SW 1271 (cell line): ENCODE results near the gene SYT9.

Source experiments
- DNase-seq, 2 experiments: peaks; one replicate each; lab custom pipeline; 2025; lab: John Stamatoyannopoulos, UW

The SYT9 gene

GRCh38 chr11:7251836-7252682 lies at the start of gene SYT9:
TSS of gene SYT9 (plus strand) at chr11:7251904. CDS start at chr11:7252187, 283 bp downstream.
- DNase-seq: no peak

GRCh38 chr11:7202412-7202811 lies 49.3 kb upstream of the SYT9 start:
- DNase-seq: no peak

DNA sequence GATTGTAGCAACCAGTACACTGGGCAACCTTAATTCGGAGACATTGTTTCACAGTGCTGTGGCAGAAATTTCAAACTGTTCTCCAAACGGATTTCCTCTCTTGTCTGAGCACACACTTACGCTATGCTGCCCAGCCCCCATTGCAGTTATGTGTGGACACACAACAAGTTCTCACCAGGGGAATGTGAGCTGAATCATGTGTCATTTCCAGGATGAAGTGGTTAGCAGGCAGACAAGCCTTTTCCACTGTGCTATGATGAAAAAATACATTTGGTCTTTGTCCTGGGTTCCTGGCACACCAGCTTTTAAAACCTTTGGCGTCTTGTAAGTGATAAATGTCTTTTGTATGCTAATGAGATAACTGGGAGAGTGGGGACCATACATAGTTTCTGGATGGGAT lies 46.9 kb upstream of the SYT9 start:
- no peak for DNase-seq

GRCh38 chr11:7208391-7208790 lies 43.3 kb upstream of the SYT9 start:
- DNase-seq: no peak

DNA sequence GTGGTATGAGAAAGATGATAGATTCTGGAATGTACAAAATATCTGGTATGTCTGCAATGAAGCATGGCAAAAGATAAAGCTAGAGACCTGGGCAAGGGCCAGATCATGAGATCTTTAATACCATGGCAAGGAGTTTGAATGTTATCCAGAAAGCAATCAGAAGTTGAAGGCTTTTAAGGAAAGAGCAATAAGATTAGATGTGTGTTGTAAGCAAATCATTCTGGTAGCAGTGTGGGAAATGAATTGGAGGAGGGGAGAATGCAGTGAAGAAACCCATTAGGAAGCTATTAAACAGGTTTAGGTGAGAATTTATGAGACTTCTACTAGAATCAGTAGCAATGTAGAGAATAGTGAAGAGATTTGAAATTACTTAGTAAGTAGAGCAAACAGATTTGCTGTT lies 32.2 kb upstream of the SYT9 start:
- DNase-seq: no peak

DNA sequence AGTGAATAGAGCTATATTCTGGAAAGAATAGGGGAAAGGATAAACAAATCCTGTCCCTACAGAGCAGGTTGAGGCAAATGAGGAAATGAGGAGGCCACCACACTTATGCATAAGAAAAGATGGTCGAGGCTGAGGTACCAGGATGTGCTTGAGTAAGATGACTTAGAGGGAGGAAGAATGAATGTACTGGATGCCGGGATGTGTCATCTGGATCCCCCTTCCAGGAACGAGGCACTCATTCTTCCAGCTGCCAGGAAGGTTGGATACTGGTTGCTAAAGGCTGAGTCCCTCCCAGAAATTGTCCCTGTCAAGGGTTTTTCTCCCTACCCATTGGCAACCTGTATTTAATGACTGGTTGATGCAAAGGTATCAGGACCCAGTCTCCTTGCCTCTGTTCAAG lies 31.1 kb upstream of the SYT9 start:
- DNase-seq: no peak

DNA sequence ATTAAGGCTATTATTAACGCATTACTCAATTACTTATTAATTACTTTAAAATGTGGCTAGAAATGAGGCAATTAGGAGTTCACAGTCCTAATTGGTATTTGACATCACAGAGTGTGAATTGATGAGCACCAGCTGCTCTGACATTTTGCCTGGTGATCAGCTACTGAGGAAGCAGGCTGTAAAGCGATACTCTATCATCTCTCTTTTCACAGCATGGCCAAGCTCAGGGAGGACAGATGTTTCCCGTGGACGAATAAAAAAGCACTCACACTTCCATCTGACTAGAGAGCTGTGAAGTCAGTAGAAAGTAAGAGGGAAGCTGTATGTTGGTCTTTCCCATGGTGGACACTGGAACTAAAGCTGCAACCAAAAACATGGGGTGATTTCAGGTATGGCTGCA lies 29.1 kb upstream of the SYT9 start:
- DNase-seq: no peak

GRCh38 chr11:7239877-7240276 lies 11.8 kb upstream of the SYT9 start:
- DNase-seq: no peak

- DNase-seq: no peak
Measured at GRCh38 chr11:7245341-7245740, 6.4 kb upstream of the SYT9 start.

DNA sequence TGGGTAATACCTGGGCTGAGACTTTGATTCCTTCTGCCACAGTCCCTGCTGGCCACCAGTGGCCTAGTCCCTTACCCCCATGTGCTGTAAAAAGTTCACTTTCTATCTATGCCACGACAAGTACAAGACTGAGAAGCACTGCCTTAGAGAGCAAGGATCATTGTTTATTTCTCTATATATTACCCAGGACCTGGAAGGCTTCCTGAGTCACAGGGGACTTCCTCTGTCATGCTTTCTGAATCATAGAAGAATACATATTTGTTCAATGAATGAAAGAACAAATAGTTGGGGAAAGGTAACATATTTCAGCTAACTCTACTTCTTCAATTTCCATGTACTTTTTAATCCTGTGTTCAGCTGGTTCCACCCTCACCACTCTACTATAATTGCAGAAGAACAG lies 5.5 kb upstream of the SYT9 start:
- no peak for DNase-seq

- DNase-seq: no peak
Measured at GRCh38 chr11:7250166-7250565, 1.5 kb upstream of the SYT9 start.

DNA sequence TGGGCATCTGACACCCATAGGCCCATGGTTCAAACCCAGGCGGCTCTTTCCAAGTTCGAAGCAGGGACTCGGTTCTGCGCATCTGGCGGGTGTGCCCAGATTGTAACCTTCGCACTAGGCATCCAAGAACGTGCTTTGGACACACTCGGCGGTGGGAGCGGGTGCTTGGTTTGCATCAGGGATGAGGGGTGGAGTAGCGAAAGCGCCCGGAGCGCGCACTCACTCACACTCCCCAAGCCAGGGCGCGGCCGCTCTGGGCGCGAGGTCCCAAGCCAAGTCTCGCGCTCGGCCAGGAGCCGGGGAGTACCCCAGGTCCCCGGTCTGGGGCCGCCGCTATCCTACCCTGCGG lies 243 bp upstream of the SYT9 start:
- DNase-seq: no peak

DNA sequence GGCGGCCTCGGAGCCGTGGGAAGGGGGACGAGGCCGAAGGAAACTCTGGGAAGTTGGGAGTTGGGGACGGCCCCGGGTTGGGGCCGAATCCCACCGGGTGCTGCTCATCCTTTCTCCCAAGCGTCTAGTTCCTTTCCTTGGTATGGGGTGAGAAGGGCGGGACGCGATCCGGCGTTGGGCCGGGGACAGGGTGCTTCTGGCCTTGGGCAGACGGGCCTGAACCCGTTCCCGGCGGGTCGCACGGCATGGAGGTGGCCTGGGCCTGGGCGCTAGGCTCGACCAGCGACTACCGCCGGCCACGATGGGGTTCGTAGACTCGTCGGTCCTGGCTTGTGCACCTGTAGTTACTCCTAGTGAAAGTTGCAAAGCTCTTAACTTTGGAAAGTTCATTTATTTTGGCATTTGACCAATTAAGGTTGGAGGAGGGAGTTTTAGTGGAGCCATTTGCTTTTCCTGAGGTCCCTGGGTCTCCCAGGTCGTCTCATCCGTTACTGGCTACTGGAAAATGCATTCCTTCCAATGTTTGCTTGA lies 1.0 kb downstream of the SYT9 start:
- no peak for DNase-seq

DNA sequence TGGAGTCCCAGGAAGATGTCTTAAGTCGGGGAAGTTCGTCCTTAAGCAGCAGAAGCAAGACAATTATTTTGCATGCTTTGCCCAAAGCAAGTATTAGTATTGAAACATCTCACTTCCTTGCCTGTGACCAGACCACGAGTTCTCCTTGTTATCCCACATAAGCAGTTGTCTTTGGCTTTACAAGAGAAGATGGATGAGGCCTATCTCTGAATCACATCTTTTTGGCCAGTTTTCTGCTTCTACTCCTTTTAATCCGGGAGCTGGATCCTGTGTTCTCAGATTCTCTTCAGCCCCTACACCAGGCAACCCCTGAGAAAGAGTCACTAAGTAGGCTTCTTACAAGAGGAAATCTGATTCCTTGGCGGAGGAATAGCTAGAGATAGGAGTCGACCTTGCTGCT lies 2.1 kb downstream of the SYT9 start:
- no peak for DNase-seq

DNA sequence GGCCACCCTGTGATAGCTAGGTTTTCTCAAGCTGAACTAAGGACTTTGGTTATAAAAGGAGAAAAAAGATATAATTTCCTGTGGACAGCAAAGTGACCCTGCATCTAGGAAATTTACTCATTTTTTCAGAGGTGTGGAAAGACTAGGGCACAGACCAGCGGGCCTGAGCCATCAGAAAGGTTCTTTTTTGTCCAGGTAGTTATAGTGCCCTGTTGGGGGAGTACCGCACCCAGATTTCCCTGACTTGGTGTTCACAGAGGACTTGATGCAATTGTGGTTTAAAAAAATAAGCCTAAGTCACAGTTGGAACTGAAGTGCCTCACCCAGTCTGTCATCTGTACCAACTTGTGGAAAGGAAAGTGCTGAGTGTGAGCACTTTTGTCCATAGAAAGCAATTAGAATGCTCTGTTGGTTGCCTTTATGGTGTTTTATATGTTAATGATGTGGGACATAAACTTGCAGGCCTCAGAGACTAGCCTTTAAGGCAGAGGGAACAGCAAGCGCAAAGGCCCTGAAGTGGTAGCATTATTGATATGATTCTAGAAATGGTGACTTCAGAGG lies 3.1 kb downstream of the SYT9 start:
- no peak for DNase-seq

GRCh38 chr11:7256943-7257342 lies 5.2 kb downstream of the SYT9 start:
- no peak for DNase-seq

- no peak for DNase-seq
Measured at GRCh38 chr11:7257724-7258123, 6.0 kb downstream of the SYT9 start.

GRCh38 chr11:7261578-7261977 lies 9.9 kb downstream of the SYT9 start:
- no peak for DNase-seq

DNA sequence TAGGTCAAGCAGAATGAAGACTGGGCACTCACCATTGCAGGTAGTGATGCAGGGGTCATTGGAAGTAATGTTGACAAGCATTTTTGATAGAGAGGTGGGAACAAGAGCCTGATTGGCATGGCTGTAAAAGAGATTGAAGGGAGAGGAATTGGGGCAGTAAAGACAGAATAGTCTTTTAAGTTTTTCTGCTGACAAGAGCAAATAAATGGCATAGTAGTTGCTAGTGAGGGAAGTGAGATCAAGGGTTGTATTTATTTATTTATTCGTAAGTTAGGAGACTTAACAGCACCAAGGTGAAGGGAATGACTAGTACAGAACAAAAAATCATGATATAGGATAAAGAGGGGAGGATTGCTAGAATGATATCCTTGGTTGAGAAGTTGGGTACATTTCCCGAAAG lies 11.0 kb downstream of the SYT9 start:
- no peak for DNase-seq

DNA sequence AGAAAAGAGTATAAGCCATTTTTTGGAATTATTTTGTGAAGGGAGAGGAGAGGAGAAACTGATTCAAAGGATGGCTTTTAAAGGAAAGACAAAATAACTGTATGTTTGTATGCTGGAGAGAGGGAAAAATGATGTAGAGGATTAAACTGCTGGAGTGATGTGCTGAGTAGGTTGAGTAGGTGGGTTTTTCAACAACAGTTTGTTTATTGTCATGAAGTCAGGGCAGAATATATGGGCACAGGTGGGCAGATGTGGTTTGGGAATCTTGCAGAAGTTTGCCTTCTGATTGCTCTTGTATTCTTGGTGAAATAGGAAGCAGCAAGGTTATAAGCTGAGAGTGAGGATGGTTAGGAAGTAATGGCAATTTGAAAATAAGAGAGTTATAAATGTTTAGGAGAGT lies 12.1 kb downstream of the SYT9 start:
- DNase-seq: no peak

GRCh38 chr11:7268758-7269157 lies 17.1 kb downstream of the SYT9 start:
- no peak for DNase-seq

GRCh38 chr11:7270233-7270865 lies 18.6 kb downstream of the SYT9 start:
- DNase-seq: no peak

DNA sequence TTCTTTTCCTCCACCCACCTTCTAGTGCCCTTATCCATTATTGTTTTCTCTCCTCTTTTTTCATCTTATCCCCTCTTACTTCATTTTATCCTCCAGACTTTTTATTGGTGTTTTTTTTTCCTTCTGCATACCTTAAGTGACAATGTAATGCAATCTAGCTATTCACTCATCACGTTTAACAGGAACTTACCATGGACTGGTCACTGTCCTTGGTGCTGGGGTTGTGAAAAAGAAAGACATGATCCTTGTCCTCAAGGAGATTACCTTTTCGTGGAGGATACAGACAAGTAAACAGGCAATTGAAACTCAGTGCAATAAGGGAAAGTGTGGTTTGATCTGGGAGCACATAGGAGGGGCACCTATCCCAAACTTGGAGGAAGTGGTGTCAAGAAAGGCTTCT lies 20.7 kb downstream of the SYT9 start:
- DNase-seq: no peak
